ENCODE results near the gene CDON.
A peak's percentile ranks its signal among the peaks of the same experiment; 100 is the strongest.
"Not testable (repeated sequence)": the region's sequence is repeated elsewhere in the genome, so short reads cannot be mapped to it uniquely, and the experiment has no call there.

Gene CDON

GRCh38 chr11:125924384-125925007 lies 138.2 kb downstream of the CDON start:
- no peak for DNase-seq (ENCODE audit: low read depth)

GRCh38 chr11:125923633-125924032 lies 139.0 kb downstream of the CDON start:
- no peak for DNase-seq (ENCODE audit: low read depth)

DNA sequence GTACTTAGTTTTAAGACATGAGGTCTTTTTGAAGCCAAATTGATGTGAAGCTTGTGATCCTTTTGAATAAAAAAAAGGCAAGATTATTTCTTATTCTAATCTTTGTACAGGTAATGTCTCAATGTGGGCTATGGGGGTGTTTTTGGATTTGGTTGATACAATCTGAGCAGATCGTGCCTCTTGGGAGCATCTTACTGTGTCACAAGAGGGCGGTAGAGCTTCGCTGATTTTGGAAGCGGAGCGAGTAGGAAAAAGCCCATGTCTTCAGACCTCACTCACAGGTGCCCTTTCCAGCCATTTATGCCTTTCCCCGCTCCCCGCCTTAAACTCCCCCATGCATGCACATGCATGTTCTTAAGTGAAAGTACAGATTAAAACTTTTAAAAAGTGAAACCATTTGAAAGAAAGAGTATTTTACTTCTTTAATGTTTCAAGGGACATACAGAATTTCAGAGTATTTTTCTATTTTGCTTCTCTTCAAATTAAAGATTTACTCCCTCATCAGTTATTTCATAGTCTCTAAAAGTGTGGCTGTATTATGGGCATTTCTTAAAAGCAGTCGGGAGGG lies 139.6 kb downstream of the CDON start:
- DNase-seq (ENCODE audit: low read depth): peak; percentile 72

GRCh38 chr11:125922156-125922555 lies 140.5 kb downstream of the CDON start:
- no peak for DNase-seq (ENCODE audit: low read depth)

- no peak for DNase-seq (ENCODE audit: low read depth)
These were observed 141.6 kb downstream of the CDON start for GRCh38 chr11:125921042-125921441.

GRCh38 chr11:125918140-125918840 lies 144.4 kb downstream of the CDON start:
- DNase-seq (ENCODE audit: low read depth): peak; percentile 21

GRCh38 chr11:125916683-125917347 lies 145.9 kb downstream of the CDON start:
- DNase-seq (ENCODE audit: low read depth): no peak

GRCh38 chr11:125914601-125915000 lies 148.1 kb downstream of the CDON start:
- DNase-seq (ENCODE audit: low read depth): not testable (repeated sequence)

GRCh38 chr11:125910226-125910849 lies 152.3 kb downstream of the CDON start:
- no peak for DNase-seq (ENCODE audit: low read depth)
